Keratinocyte (primary cell): ENCODE data around the gene ACTN4.

ENCODE experiments used
- EZH2 ChIP-seq: IDR thresholded peaks from one replicate; pipeline ENCODE4 v1.6.1; 2012; ENCODE audit warnings: inconsistent platforms, mild to moderate bottlenecking, low read length, moderate library complexity
- TF ChIP-seq, protein P1 (sequence below), 3 experiments: IDR thresholded peaks in 1 of 3; conservative IDR thresholded peaks in 1 of 3; optimal IDR thresholded peaks in 1 of 3; 2 replicates in 2 of 3; 3 replicates in 1 of 3; pipeline versions ENCODE3 to v1.5.1; 2011; ENCODE audit warnings: low read length in 3 of 3, mild to moderate bottlenecking in 3 of 3, moderate library complexity in 2 of 3, control low read depth in 1 of 3, inconsistent platforms in 1 of 3; ENCODE audit not compliant: insufficient read depth in 2 of 3; ENCODE audit errors: extremely low read depth in 1 of 3

DNA sequence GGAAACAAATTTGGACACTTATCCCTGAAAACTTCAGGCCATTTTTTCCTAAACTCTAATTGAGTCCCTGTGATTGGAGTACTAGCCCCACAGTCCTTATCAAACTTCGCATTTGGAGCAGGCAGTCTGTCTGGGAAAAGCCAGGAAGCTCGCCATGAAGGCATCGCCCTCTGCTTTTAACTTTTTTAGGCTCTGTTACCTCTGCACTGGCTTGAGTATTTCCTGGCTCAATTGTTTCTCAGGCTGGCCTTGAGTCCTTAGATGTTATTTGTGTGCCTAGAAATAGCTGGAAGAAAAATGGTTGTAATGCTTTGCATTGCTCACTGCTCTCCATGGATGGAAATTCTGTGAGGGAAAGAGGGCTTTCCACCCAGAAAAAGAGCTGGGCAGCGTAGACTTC, 24.2 kb downstream of the ACTN4 start:
- TF ChIP-seq, protein P1, sequence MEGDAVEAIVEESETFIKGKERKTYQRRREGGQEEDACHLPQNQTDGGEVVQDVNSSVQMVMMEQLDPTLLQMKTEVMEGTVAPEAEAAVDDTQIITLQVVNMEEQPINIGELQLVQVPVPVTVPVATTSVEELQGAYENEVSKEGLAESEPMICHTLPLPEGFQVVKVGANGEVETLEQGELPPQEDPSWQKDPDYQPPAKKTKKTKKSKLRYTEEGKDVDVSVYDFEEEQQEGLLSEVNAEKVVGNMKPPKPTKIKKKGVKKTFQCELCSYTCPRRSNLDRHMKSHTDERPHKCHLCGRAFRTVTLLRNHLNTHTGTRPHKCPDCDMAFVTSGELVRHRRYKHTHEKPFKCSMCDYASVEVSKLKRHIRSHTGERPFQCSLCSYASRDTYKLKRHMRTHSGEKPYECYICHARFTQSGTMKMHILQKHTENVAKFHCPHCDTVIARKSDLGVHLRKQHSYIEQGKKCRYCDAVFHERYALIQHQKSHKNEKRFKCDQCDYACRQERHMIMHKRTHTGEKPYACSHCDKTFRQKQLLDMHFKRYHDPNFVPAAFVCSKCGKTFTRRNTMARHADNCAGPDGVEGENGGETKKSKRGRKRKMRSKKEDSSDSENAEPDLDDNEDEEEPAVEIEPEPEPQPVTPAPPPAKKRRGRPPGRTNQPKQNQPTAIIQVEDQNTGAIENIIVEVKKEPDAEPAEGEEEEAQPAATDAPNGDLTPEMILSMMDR (optimal IDR thresholded peaks at IDR 0.05 in 1 of 3, IDR thresholded peaks at IDR 0.05 in 1 of 3, conservative IDR thresholded peaks at IDR 0.05 in 1 of 3; ENCODE audit: extremely low read depth in 1 of 3, insufficient read depth in 2 of 3, low read length in 3 of 3): no peak
- no peak for TF ChIP-seq EZH2
